Fibroblast of skin of right biceps (primary cell): Measurements from ENCODE around the gene EML3.
"Not testable (repeated sequence)": the region's sequence is repeated elsewhere in the genome, so short reads cannot be mapped to it uniquely, and the experiment has no call there.

Experiments used
- DNase-seq: peaks from one replicate; pipeline ENCODE4 v3.0.0-alpha.2; 2013

EML3 gene

GRCh38 chr11:62599069-62599696 lies 13.4 kb downstream of the EML3 start:
- peak; percentile 99 for DNase-seq

- no peak for DNase-seq
Observed at GRCh38 chr11:62595124-62595523, 17.5 kb downstream of the EML3 start.

DNA sequence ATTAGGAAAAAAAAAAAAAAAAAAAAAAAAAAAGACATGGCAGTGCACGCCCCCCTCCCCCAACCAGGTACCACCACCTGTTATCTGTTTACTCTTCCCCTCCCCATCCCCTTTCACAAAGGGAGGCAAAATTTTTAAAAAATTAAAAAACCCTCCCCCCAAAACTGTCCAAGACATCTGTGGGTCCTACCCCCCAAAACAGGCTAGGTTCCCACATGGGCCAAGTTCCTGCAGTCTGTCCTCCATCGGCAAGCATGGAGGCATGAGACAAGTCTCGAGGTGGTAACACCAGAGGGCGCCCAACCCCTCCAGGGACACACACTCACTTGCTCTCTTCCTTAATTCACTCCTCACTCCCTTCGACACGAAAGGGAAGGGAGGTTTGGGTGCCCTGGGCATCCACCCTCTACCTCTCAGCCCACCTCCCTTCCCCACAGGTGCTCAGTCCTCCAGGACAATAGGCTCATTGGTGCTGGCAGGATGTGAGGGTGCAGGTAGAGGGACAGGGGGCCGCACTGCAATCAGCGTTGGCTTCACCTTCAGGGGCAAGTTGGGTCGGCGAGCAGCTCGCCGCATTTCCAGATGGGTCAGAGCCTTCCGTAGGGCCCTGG lies 19.0 kb downstream of the EML3 start:
- peak; percentile 74 for DNase-seq

DNA sequence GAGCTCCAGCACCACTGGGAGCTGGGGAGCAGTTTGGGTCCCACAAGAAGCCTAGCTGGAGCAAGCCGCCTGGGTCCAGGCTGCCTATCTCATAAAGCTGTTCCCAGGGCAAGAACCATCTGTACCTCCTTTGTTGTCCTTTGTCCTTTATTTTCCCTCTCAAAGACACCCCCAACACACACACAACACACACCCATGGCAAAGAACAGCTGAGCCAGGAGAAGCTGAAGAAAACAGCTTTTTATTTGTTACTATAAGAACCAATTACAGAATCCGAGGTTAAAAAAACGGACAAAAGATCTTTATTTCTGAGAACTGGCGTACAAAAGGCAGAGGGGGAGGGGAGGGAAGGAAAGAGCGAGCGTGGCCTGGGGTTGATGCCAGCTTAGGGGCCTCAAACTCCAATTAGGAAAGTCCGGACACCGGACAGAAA lies 19.6 kb downstream of the EML3 start:
- no peak for DNase-seq

DNA sequence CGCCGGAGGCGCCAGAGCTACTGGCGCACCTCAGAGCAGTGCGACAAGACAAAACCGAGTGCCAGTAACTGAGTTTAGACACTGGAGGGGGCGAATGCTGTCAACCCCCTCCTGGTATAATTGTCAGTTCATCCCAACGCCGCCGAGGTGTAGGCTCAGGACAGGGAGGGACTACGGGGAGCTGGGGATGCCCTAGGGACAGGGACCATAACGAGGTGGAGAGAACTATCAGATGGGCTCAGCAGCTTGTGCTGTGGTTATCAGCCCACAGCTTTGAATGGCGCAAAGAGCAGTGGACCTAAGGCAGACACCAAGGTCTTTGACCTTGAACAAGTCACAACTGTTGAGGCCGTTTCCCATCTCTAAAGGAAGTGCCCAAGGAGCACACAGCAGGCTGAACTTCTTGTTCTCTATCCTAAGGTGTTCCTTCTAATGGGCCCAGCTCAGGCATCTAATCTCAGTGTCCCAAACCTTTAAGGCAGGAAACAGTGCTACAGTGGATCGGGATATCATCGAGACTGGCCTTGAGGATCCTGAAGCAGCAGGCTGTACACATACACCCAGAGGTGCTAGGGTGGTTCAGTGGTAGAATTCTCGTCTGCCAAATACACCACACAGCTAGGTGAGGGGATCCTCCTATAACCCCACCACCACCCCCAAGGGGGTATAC lies 20.3 kb downstream of the EML3 start:
- DNase-seq, result no peak

DNA sequence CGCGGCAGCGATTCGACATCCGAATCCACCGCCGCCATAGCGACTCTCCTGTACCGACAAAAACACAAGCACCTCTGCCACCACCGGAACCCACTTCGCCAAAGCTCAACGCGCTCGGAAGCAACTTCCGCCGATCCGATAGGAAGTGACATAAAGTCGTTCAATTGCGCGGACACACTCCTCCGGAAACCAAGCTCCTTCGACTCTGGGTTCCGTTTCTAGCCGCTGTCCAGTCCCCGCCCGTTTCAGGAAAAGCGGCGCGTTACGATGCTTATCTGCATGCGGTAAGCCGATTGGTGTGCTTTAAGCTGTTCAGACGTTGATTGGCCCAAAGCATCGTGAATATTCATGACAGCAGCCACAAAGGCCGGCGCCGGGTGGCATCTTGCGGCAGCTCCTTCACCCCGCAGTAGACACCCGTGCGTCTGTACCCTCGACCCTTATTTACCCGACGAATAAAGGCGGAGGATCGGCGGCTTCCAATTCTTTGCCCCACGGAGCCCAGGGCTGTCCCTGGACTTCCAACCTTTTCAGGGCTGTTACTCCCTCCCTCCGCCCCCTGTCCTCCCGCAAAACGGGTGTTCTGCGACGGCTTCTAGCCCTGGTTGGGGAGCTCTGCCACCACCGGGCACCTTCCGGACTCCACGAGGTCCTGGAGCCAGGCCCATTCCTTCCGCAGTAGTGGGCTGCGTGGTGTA lies 21.0 kb downstream of the EML3 start, which contains the start of gene TUT1:
TUT1 (minus strand) TSS at position 76 of the 698 bp plus-strand sequence; CDS start at position 38, 38 bp downstream.
- DNase-seq, result peak; percentile 99

GRCh38 chr11:62588966-62589637 lies 23.5 kb downstream of the EML3 start:
- DNase-seq, result peak; percentile 31

- DNase-seq, result not testable (repeated sequence)
Observed at GRCh38 chr11:62585356-62585755, 27.2 kb downstream of the EML3 start.

DNA sequence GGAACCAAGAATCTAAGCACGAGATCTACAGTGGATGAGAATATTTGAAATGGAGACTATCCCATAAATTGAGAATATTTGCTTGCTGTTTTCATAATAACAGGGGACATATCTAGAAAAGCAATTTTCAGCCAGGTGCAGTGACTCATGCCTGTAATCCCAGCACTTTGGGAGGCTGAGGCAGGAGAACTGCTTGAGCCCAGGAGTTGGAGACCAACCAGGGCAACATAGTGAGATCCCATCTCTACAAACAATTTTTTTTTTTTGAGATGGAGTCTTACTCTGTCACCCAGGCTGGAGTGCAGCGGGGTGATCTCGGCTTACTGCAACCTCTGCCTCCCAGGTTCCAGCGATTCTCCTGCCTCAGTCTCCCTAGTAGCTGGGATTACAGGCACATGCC lies 30.8 kb downstream of the EML3 start:
- DNase-seq, result not testable (repeated sequence)

DNA sequence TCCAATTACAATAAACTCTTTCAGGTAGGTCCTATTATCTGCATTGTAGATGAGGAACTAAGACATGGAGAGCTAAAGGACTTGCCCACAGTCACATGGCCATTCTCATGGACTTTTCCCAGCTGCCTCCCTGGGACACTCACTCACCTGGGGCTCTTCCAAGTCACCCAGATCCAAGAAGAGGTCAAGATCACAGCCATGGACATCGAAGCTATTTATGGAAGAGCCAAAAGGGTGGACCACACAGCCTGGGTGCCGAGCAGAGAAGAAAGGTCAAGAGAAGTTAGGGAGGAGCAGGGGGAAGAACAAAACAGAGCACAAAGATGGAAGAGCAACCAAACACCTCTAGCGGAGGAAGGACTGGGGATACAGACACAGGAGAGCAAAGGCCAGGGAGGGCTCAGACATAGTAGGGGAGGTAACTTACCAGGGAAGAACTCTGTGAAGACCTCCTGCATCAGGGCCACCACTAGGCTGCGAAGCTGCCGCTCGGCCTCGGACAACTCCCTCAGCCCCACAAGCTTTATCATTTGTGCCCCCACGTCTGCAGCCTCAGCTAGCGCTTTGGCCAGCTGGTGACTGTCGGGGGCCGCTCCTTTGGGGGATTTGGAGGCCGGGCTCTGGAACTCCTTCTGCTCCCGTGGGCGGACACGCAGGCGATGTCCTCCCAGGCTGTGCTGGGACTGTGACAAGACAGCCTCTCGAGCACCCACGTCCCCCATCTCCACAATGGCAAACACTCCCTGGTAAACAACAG lies 31.4 kb downstream of the EML3 start:
- DNase-seq, result no peak

DNA sequence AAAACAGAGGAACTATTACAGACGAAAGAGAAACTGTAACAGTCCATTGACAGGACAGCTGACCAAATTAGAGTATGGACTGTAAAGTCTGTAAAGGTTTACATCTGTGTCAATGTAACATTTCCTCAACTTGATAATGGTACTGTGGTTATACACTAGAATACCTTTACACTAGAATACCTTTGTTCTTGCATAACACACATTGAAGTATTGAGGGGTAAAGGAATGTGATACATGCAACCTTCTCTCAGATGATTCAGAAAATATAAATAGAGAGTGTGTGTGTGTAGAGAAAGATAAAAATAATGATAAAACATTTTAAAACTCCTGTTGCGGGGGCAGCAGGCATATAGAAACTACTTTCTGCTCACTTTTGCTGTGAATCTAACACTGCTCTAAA lies 33.3 kb downstream of the EML3 start:
- DNase-seq, result no peak

- DNase-seq, result no peak
Observed at GRCh38 chr11:62578541-62578940, 34.0 kb downstream of the EML3 start.

DNA sequence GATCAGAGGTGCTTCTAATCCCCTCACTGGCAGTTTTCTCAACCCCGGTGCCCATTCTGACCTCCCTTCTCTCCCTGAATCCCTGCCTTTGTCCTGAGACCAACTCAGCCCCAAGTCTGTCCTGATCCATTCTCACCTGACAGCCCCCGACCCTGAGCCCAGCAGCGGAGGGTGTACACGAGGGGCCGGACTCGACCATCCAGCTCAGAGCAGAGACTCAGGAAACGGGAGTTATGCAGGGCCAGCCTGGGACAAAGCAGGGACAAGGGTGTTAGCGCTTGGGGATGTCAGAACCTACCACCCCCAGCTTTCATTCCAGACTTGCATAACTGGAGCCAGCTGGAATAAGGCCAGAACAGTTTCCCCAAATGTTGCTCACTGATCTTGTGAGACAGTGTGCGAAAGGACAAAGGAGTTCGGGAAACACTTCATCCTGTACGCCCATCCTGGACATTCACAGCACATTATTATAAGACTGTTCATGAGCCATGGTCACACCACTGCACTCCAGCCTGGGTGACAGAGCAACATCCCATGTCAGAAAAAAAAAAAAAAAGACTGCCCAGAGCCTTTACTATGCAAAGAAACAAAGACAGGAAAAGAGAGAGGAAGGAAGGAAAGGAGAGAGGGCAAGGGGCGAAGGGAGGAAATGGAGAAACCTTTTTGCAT lies 35.4 kb downstream of the EML3 start:
- DNase-seq, result no peak

DNA sequence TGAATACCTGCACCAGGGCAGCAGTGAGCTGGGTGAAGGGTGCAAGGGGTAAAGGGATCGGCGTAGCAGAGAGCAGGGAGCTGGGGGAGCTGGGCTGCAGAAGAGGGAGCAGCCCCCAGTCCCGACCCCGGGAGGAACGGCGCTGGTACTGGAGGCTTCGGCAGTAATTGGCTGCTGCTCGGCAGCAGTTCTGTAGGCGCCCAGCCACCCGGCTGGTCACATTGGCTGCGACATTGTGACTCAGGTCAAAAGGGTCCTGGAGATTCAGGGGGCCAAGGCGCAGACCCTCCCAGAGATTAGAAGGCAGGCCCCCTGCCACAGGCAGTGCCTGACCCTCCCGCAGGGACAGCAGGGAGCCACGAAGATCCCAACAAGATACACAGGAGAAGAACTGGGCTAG lies 36.7 kb downstream of the EML3 start:
- DNase-seq, result no peak

GRCh38 chr11:62575156-62575555 lies 37.4 kb downstream of the EML3 start:
- DNase-seq, result no peak

- DNase-seq, result peak; percentile 38
Observed at GRCh38 chr11:62574363-62575071, 38.1 kb downstream of the EML3 start.

GRCh38 chr11:62573592-62574362 lies 38.8 kb downstream of the EML3 start, which contains the start of gene EEF1G:
TSS of gene EEF1G (minus strand) at chr11:62573891. CDS start at chr11:62573842, 49 bp downstream.
- peak; percentile 100 for DNase-seq

GRCh38 chr11:62573006-62573591 lies 39.5 kb downstream of the EML3 start:
- peak; percentile 12 for DNase-seq

DNA sequence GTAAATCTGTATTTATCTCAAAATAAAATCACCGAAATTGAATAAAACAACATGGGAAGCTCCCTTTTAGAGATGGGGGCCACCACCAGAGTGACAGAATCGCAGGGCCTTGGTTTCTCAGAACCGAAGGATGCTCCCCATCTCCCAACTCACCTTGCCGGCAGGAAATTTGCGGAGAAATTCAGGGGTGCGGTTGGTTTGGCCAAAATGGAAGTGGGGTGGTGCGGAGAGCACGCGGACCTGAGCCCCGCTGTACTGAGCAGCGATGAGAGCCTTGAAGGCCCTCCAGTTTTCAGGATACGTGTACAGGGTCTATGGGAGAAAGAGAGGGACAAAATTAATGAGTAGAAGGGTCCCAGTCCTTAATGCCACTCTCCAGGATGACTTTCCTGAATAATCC lies 40.1 kb downstream of the EML3 start:
- DNase-seq, result no peak

DNA sequence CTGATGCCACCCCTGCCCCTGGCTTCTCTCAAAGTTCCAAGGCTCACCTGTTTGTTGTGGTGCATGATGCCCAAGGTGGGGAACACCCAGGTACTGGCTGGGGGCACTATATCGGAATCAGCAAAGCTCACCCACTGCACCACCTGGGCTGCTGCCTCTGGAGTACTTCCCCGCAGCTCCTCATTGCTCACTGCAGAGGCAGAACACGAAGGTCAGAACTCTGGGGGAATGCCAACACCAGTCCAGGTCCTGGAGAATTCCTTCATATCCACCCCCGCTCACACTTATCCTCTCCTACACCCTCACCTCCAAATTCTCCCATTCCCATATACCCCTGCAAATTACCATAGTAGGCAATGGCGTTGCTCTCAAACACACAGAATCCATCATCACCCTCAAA lies 41.1 kb downstream of the EML3 start:
- not testable (repeated sequence) for DNase-seq
